SU-DHL-6 (cell line): Measurements from ENCODE around the gene CCDC8.

Source experiments
- CTCF ChIP-seq: fragments of 200-600 bp; sonication (generic); IDR thresholded peaks from one replicate; pipeline ENCODE4 v1.5.1; 2017; ENCODE audit warnings: antibody characterized with exemption, mild to moderate bottlenecking, low read length, moderate library complexity; ENCODE audit not compliant: insufficient read depth, poor library complexity, severe bottlenecking
- EZH2phosphoT487 ChIP-seq: fragments of 200-600 bp; sonication (generic), shearing (Covaris generic); conservative IDR thresholded peaks from 2 replicates; pipeline ENCODE4 v1.6.1; 2018; ENCODE audit warnings: mild to moderate bottlenecking, antibody characterized with exemption, low read length, moderate library complexity, mixed read lengths

- TF ChIP-seq CTCF (no peak), EZH2phosphoT487 (no peak)
These were observed 37.4 kb upstream of the CCDC8 start for GRCh38 chr19:46450737-46451136.
